Measurements from ENCODE around the gene MYL9.
A peak's percentile ranks its signal among the peaks of the same experiment; 100 is the strongest.

MYL9 gene

GRCh38 chr20:36541227-36541767 is at the start of gene MYL9:
TSS of gene MYL9 (plus strand) at chr20:36541519. CDS start at chr20:36544885, 3,366 bp downstream.
- Mint-ChIP-seq H3K4me3 (peak within 1 kb of the TSS; percentile 77), H3K9me3 (no peaks in the 10 kb centered on the region), H3K27me3 (no peaks in the 10 kb centered on the region), H3K27ac (peak within 1 kb of the TSS; percentile 77), H3K4me1 (peaks cover 25% of the 10 kb centered on the region), H3K36me3 (no peaks in the 10 kb centered on the region)
- peak; percentile 76 for ATAC-seq

GRCh38 chr20:36491901-36492617 is 49.3 kb upstream of the MYL9 start:
- Mint-ChIP-seq H3K4me3 (no peak overlapping the region), H3K4me1 (peaks cover 51% of the 10 kb centered on the region), H3K36me3 (peaks cover 8% of the 10 kb centered on the region), H3K9me3 (no peaks in the 10 kb centered on the region), H3K27ac (peak overlapping the region; percentile 68), H3K27me3 (no peaks in the 10 kb centered on the region)
- peak; percentile 76 for ATAC-seq

- H3K4me3 Mint-ChIP-seq = no peak overlapping the region
- no peaks in the 10 kb centered on the region for H3K27me3 Mint-ChIP-seq
- ATAC-seq = no peak
- H3K27ac Mint-ChIP-seq = peak overlapping the region; percentile 53
- H3K9me3 Mint-ChIP-seq = no peaks in the 10 kb centered on the region
- H3K36me3 Mint-ChIP-seq = peaks cover 18% of the 10 kb centered on the region
- peaks cover 41% of the 10 kb centered on the region for H3K4me1 Mint-ChIP-seq
These were observed 48.1 kb upstream of the MYL9 start for GRCh38 chr20:36493051-36493800.

GRCh38 chr20:36493801-36494114 is 47.6 kb upstream of the MYL9 start:
- peak overlapping the region; percentile 53 for H3K27ac Mint-ChIP-seq
- no peaks in the 10 kb centered on the region for H3K27me3 Mint-ChIP-seq
- H3K4me1 Mint-ChIP-seq = peaks cover 41% of the 10 kb centered on the region
- H3K9me3 Mint-ChIP-seq = no peaks in the 10 kb centered on the region
- no peak for ATAC-seq
- no peak overlapping the region for H3K4me3 Mint-ChIP-seq
- H3K36me3 Mint-ChIP-seq = peaks cover 22% of the 10 kb centered on the region

- no peak overlapping the region for H3K4me3 Mint-ChIP-seq
- H3K27ac Mint-ChIP-seq = no peak overlapping the region
- ATAC-seq = no peak
- H3K36me3 Mint-ChIP-seq = peaks cover 39% of the 10 kb centered on the region
- H3K9me3 Mint-ChIP-seq = no peaks in the 10 kb centered on the region
- peaks cover 20% of the 10 kb centered on the region for H3K4me1 Mint-ChIP-seq
- no peaks in the 10 kb centered on the region for H3K27me3 Mint-ChIP-seq
These were observed 44.3 kb upstream of the MYL9 start for GRCh38 chr20:36496707-36497669.

- no peaks in the 10 kb centered on the region for H3K27me3 Mint-ChIP-seq
- H3K4me1 Mint-ChIP-seq = peaks cover 12% of the 10 kb centered on the region
- peaks cover 40% of the 10 kb centered on the region for H3K36me3 Mint-ChIP-seq
- no peak for ATAC-seq
- H3K4me3 Mint-ChIP-seq = no peak overlapping the region
- no peak overlapping the region for H3K27ac Mint-ChIP-seq
- H3K9me3 Mint-ChIP-seq = no peaks in the 10 kb centered on the region
These were observed 43.5 kb upstream of the MYL9 start for GRCh38 chr20:36497856-36498255.

- H3K36me3 Mint-ChIP-seq = peaks cover 45% of the 10 kb centered on the region
- no peak overlapping the region for H3K4me3 Mint-ChIP-seq
- no peak overlapping the region for H3K27ac Mint-ChIP-seq
- no peaks in the 10 kb centered on the region for H3K27me3 Mint-ChIP-seq
- no peak for ATAC-seq
- H3K4me1 Mint-ChIP-seq = peaks cover 4% of the 10 kb centered on the region
- H3K9me3 Mint-ChIP-seq = no peaks in the 10 kb centered on the region
These were observed 42.7 kb upstream of the MYL9 start for GRCh38 chr20:36498386-36499179.

- Mint-ChIP-seq H3K4me1 (no peaks in the 10 kb centered on the region), H3K36me3 (peaks cover 49% of the 10 kb centered on the region), H3K27ac (no peak overlapping the region), H3K4me3 (no peak overlapping the region), H3K9me3 (no peaks in the 10 kb centered on the region), H3K27me3 (no peaks in the 10 kb centered on the region)
- ATAC-seq = no peak
These were observed 42.1 kb upstream of the MYL9 start for GRCh38 chr20:36499211-36499610.

GRCh38 chr20:36499723-36500501 is 41.4 kb upstream of the MYL9 start:
- H3K9me3 Mint-ChIP-seq = no peaks in the 10 kb centered on the region
- H3K27ac Mint-ChIP-seq = no peak overlapping the region
- peaks cover 55% of the 10 kb centered on the region for H3K36me3 Mint-ChIP-seq
- H3K27me3 Mint-ChIP-seq = no peaks in the 10 kb centered on the region
- ATAC-seq = no peak
- H3K4me3 Mint-ChIP-seq = no peak overlapping the region
- no peaks in the 10 kb centered on the region for H3K4me1 Mint-ChIP-seq

GRCh38 chr20:36501367-36502006 is 39.8 kb upstream of the MYL9 start:
- H3K36me3 Mint-ChIP-seq = peaks cover 55% of the 10 kb centered on the region
- no peak overlapping the region for H3K4me3 Mint-ChIP-seq
- H3K27me3 Mint-ChIP-seq = no peaks in the 10 kb centered on the region
- no peaks in the 10 kb centered on the region for H3K4me1 Mint-ChIP-seq
- ATAC-seq = no peak
- no peaks in the 10 kb centered on the region for H3K9me3 Mint-ChIP-seq
- H3K27ac Mint-ChIP-seq = no peak overlapping the region

- peaks cover 53% of the 10 kb centered on the region for H3K36me3 Mint-ChIP-seq
- no peak overlapping the region for H3K27ac Mint-ChIP-seq
- no peaks in the 10 kb centered on the region for H3K4me1 Mint-ChIP-seq
- no peaks in the 10 kb centered on the region for H3K9me3 Mint-ChIP-seq
- ATAC-seq = no peak
- H3K27me3 Mint-ChIP-seq = no peaks in the 10 kb centered on the region
- no peak overlapping the region for H3K4me3 Mint-ChIP-seq
These were observed 37.0 kb upstream of the MYL9 start for GRCh38 chr20:36504295-36504694.

- no peak overlapping the region for H3K4me3 Mint-ChIP-seq
- peaks cover 39% of the 10 kb centered on the region for H3K36me3 Mint-ChIP-seq
- no peaks in the 10 kb centered on the region for H3K4me1 Mint-ChIP-seq
- H3K27ac Mint-ChIP-seq = peak overlapping the region; percentile 14
- ATAC-seq = no peak
- H3K9me3 Mint-ChIP-seq = no peaks in the 10 kb centered on the region
- no peaks in the 10 kb centered on the region for H3K27me3 Mint-ChIP-seq
These were observed 35.1 kb upstream of the MYL9 start for GRCh38 chr20:36506253-36506652.

GRCh38 chr20:36507746-36508145 is 33.6 kb upstream of the MYL9 start:
- Mint-ChIP-seq H3K4me3 (no peak overlapping the region), H3K9me3 (no peaks in the 10 kb centered on the region), H3K27me3 (no peaks in the 10 kb centered on the region), H3K36me3 (peaks cover 46% of the 10 kb centered on the region), H3K4me1 (no peaks in the 10 kb centered on the region), H3K27ac (no peak overlapping the region)
- no peak for ATAC-seq
